ENCODE measurements around the gene RBM33. TPM values are rescaled to one million over a fixed set of nuclear protein-coding genes. Genes with fewer than 3 reads are reported as not detected.
A peak's percentile ranks its signal among the peaks of the same experiment; 100 is the strongest.

RBM33 gene
- total and polyA plus RNA-seq, 4 donors: 31.9 to 39.1 (median 35.2) TPM

DNA sequence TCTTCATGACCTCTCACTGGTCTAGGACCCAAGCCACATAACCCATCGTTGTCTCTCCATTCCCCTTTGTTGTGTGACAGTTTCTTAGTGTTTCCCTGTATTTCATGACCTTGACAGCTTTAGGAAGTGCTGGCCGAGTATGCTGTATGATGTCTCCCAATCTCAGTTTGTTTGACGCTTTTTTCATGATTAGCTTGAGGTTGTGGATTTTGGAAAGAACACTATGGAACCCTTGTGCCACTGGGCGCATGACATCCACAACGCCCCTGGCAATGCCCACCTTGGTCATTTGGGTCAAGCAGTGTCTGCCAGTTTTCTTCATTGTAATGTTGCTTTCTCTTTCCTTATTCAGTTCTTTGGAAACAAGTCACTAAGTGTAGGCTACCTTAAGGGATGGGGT lies 52.3 kb downstream of the RBM33 start:
- Histone ChIP-seq H3K4me3 (ENCODE audit: low read depth, low read length) (no peak overlapping the region), H3K9me3 (ENCODE audit: control insufficient read depth, insufficient read depth, low read length) (no peaks in the 10 kb centered on the region), H3K36me3 (ENCODE audit: control insufficient read depth, insufficient read depth, low read length) (peaks cover under 1% of the 10 kb centered on the region), H3K27ac (ENCODE audit: low read depth, low read length) (no peak overlapping the region), H3K27me3 (ENCODE audit: control insufficient read depth, insufficient read depth, low read length) (no peaks in the 10 kb centered on the region), H3K4me1 (ENCODE audit: control insufficient read depth, insufficient read depth, low read length) (no peaks in the 10 kb centered on the region)
- DNase-seq (ENCODE audit: low read depth in 4 of 6, low spot score in 6 of 6): no peak
- WGBS (ENCODE audit: insufficient coverage): 80% methylated on average over 4 of the region's 5 CpGs

DNA sequence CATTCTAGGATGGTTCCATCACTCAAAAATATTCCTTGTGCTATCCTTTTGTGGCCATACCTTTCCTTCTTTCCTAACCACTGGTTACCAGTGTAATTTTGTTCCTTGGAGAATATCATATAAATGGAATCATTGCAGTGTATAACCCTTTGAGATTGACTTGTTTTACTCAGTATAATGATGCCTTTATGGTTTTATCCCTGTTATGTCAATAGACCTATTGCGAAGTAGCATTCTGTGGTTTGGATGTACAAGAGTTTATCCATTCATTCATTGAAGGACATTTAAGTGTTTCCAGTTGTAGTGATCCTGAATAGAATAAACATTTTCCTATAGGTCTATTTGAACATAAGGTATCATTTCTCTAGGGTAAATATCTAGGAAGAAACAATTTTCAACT lies 54.2 kb downstream of the RBM33 start:
- no peaks in the 10 kb centered on the region for H3K27me3 ChIP-seq (ENCODE audit: control insufficient read depth, insufficient read depth, low read length)
- H3K36me3 ChIP-seq (ENCODE audit: control insufficient read depth, insufficient read depth, low read length): peaks cover 6% of the 10 kb centered on the region
- no CpG with 5 or more reads among the region's 1 CpG for WGBS (ENCODE audit: insufficient coverage)
- H3K4me1 ChIP-seq (ENCODE audit: control insufficient read depth, insufficient read depth, low read length): no peaks in the 10 kb centered on the region
- no peak overlapping the region for H3K4me3 ChIP-seq (ENCODE audit: low read depth, low read length)
- H3K9me3 ChIP-seq (ENCODE audit: control insufficient read depth, insufficient read depth, low read length): no peaks in the 10 kb centered on the region
- no peak overlapping the region for H3K27ac ChIP-seq (ENCODE audit: low read depth, low read length)
- DNase-seq (ENCODE audit: low read depth in 4 of 6, low spot score in 6 of 6): no peak

GRCh38 chr7:155699180-155699579 lies 54.7 kb downstream of the RBM33 start:
- H3K4me3 ChIP-seq (ENCODE audit: low read depth, low read length): no peak overlapping the region
- no peaks in the 10 kb centered on the region for H3K4me1 ChIP-seq (ENCODE audit: control insufficient read depth, insufficient read depth, low read length)
- H3K27ac ChIP-seq (ENCODE audit: low read depth, low read length): no peak overlapping the region
- H3K27me3 ChIP-seq (ENCODE audit: control insufficient read depth, insufficient read depth, low read length): no peaks in the 10 kb centered on the region
- no peaks in the 10 kb centered on the region for H3K9me3 ChIP-seq (ENCODE audit: control insufficient read depth, insufficient read depth, low read length)
- no peak for DNase-seq (ENCODE audit: low read depth in 4 of 6, low spot score in 6 of 6)
- peaks cover 6% of the 10 kb centered on the region for H3K36me3 ChIP-seq (ENCODE audit: control insufficient read depth, insufficient read depth, low read length)
- 61% methylated on average over 3 of the region's 7 CpGs for WGBS (ENCODE audit: insufficient coverage)

GRCh38 chr7:155700847-155701246 lies 56.4 kb downstream of the RBM33 start:
- Histone ChIP-seq H3K4me1 (ENCODE audit: control insufficient read depth, insufficient read depth, low read length) (no peaks in the 10 kb centered on the region), H3K4me3 (ENCODE audit: low read depth, low read length) (no peak overlapping the region), H3K36me3 (ENCODE audit: control insufficient read depth, insufficient read depth, low read length) (peaks cover 6% of the 10 kb centered on the region), H3K9me3 (ENCODE audit: control insufficient read depth, insufficient read depth, low read length) (no peaks in the 10 kb centered on the region), H3K27me3 (ENCODE audit: control insufficient read depth, insufficient read depth, low read length) (no peaks in the 10 kb centered on the region), H3K27ac (ENCODE audit: low read depth, low read length) (no peak overlapping the region)
- 93% methylated on average over 2 of the region's 6 CpGs for WGBS (ENCODE audit: insufficient coverage)
- DNase-seq (ENCODE audit: low read depth in 4 of 6, low spot score in 6 of 6): no peak

DNA sequence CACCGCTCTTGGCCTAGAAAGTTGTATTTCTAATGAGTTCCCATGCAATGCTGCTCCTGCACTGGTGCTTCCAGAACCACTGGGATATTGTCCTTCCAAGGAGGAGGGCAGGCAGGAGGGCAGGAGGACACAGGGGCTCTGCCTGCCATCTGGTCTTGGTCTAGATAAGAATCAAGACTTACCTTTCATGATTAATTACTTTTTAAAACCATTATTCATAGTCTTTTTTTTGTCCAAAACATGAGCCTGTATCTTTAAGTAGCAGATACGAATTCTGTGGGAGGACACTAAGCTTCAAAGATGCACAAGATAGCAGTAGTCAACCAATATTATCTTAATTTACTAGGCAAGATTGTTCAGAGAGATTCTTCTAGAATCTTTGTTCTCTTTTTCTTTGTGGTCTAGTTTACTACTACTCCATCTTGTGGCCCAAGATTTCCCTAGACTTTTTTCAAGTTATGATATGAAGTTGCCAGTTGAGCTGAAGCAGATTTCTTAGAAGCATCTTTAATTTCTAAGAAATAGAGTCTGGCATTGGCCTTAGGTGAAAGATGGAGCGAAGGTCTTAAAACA lies 57.6 kb downstream of the RBM33 start:
- peaks cover 11% of the 10 kb centered on the region for H3K36me3 ChIP-seq (ENCODE audit: control insufficient read depth, insufficient read depth, low read length)
- no peak overlapping the region for H3K27ac ChIP-seq (ENCODE audit: low read depth, low read length)
- DNase-seq (ENCODE audit: low read depth in 4 of 6, low spot score in 6 of 6): no peak
- no peaks in the 10 kb centered on the region for H3K27me3 ChIP-seq (ENCODE audit: control insufficient read depth, insufficient read depth, low read length)
- H3K4me3 ChIP-seq (ENCODE audit: low read depth, low read length): no peak overlapping the region
- no peaks in the 10 kb centered on the region for H3K4me1 ChIP-seq (ENCODE audit: control insufficient read depth, insufficient read depth, low read length)
- H3K9me3 ChIP-seq (ENCODE audit: control insufficient read depth, insufficient read depth, low read length): no peaks in the 10 kb centered on the region
- 100% methylated on average over 1 of the region's 3 CpGs for WGBS (ENCODE audit: insufficient coverage)

GRCh38 chr7:155702616-155703015 lies 58.2 kb downstream of the RBM33 start:
- H3K36me3 ChIP-seq (ENCODE audit: control insufficient read depth, insufficient read depth, low read length): peaks cover 11% of the 10 kb centered on the region
- no peak overlapping the region for H3K27ac ChIP-seq (ENCODE audit: low read depth, low read length)
- no peaks in the 10 kb centered on the region for H3K27me3 ChIP-seq (ENCODE audit: control insufficient read depth, insufficient read depth, low read length)
- no peak for DNase-seq (ENCODE audit: low read depth in 4 of 6, low spot score in 6 of 6)
- H3K9me3 ChIP-seq (ENCODE audit: control insufficient read depth, insufficient read depth, low read length): no peaks in the 10 kb centered on the region
- no peaks in the 10 kb centered on the region for H3K4me1 ChIP-seq (ENCODE audit: control insufficient read depth, insufficient read depth, low read length)
- no peak overlapping the region for H3K4me3 ChIP-seq (ENCODE audit: low read depth, low read length)
- WGBS (ENCODE audit: insufficient coverage): 80% methylated on average over 1 of the region's 1 CpG

DNA sequence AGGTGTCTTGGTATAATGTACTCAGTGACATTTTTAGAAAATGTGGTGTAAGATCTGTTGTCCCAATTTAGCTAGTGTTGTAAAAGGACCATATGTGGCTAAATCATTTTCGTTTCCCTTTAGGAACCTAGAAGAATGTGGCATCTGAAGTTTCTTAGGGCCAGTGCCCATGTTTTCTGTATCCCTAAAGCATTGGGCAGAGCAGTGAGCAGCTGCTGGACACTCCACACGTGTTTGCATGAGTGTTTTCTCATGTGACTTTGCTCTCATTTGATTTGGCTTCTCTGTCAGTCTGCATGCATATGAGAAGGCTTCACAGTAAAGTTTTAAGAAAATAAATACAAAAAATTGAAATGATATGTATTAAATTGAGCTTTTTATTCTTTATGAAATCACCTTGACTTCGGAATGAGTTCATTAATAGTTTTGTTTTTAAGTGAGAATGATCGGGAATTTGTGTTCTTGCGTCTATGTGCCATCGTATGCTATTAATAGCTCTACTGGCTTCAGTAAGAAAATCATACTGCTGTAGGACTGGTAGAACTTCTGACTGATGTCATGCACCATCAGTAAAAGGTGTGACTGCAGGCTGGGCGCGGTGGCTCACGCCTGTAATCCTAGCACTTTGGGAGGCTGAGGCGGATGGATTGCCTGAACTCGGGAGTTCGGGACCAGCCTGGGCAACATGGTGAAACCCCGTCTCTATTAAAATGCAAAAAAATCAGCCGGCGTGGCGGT lies 61.3 kb downstream of the RBM33 start:
- Histone ChIP-seq H3K27me3 (ENCODE audit: control insufficient read depth, insufficient read depth, low read length) (no peaks in the 10 kb centered on the region), H3K27ac (ENCODE audit: low read depth, low read length) (no peak overlapping the region), H3K4me3 (ENCODE audit: low read depth, low read length) (no peak overlapping the region), H3K36me3 (ENCODE audit: control insufficient read depth, insufficient read depth, low read length) (peaks cover 19% of the 10 kb centered on the region), H3K4me1 (ENCODE audit: control insufficient read depth, insufficient read depth, low read length) (no peaks in the 10 kb centered on the region), H3K9me3 (ENCODE audit: control insufficient read depth, insufficient read depth, low read length) (no peaks in the 10 kb centered on the region)
- 96% methylated on average over 16 of the region's 16 CpGs for WGBS (ENCODE audit: insufficient coverage)
- DNase-seq (ENCODE audit: low read depth in 4 of 6, low spot score in 6 of 6): peak in 1 of 6 donors; percentile 16

- no peak overlapping the region for H3K4me3 ChIP-seq (ENCODE audit: low read depth, low read length)
- DNase-seq (ENCODE audit: low read depth in 4 of 6, low spot score in 6 of 6): no peak
- WGBS (ENCODE audit: insufficient coverage): 97% methylated on average over 4 of the region's 10 CpGs
- H3K4me1 ChIP-seq (ENCODE audit: control insufficient read depth, insufficient read depth, low read length): no peaks in the 10 kb centered on the region
- peaks cover 24% of the 10 kb centered on the region for H3K36me3 ChIP-seq (ENCODE audit: control insufficient read depth, insufficient read depth, low read length)
- H3K9me3 ChIP-seq (ENCODE audit: control insufficient read depth, insufficient read depth, low read length): no peaks in the 10 kb centered on the region
- H3K27ac ChIP-seq (ENCODE audit: low read depth, low read length): no peak overlapping the region
- H3K27me3 ChIP-seq (ENCODE audit: control insufficient read depth, insufficient read depth, low read length): no peaks in the 10 kb centered on the region
Measured at GRCh38 chr7:155706376-155706775, 61.9 kb downstream of the RBM33 start.

- Histone ChIP-seq H3K4me3 (ENCODE audit: low read depth, low read length) (no peak overlapping the region), H3K27me3 (ENCODE audit: control insufficient read depth, insufficient read depth, low read length) (no peaks in the 10 kb centered on the region), H3K36me3 (ENCODE audit: control insufficient read depth, insufficient read depth, low read length) (peaks cover 39% of the 10 kb centered on the region), H3K27ac (ENCODE audit: low read depth, low read length) (no peak overlapping the region), H3K9me3 (ENCODE audit: control insufficient read depth, insufficient read depth, low read length) (no peaks in the 10 kb centered on the region), H3K4me1 (ENCODE audit: control insufficient read depth, insufficient read depth, low read length) (no peaks in the 10 kb centered on the region)
- no peak for DNase-seq (ENCODE audit: low read depth in 4 of 6, low spot score in 6 of 6)
Measured at GRCh38 chr7:155709453-155709852, 65.0 kb downstream of the RBM33 start.

GRCh38 chr7:155710031-155710430 lies 65.6 kb downstream of the RBM33 start:
- H3K27me3 ChIP-seq (ENCODE audit: control insufficient read depth, insufficient read depth, low read length): no peaks in the 10 kb centered on the region
- no peak overlapping the region for H3K27ac ChIP-seq (ENCODE audit: low read depth, low read length)
- WGBS (ENCODE audit: insufficient coverage): 43% methylated on average over 1 of the region's 6 CpGs
- H3K9me3 ChIP-seq (ENCODE audit: control insufficient read depth, insufficient read depth, low read length): no peaks in the 10 kb centered on the region
- no peak for DNase-seq (ENCODE audit: low read depth in 4 of 6, low spot score in 6 of 6)
- H3K36me3 ChIP-seq (ENCODE audit: control insufficient read depth, insufficient read depth, low read length): peaks cover 45% of the 10 kb centered on the region
- no peak overlapping the region for H3K4me3 ChIP-seq (ENCODE audit: low read depth, low read length)
- H3K4me1 ChIP-seq (ENCODE audit: control insufficient read depth, insufficient read depth, low read length): no peaks in the 10 kb centered on the region
